Measurements from ENCODE around the gene FARS2. TPM values are rescaled to one million over a fixed set of nuclear protein-coding genes. Genes with fewer than 3 reads are reported as not detected.

The FARS2 gene
- total RNA-seq, 1 experiment from 2014 or later: 10.8 TPM

- DNase-seq (ENCODE audit: extremely low read depth, low read depth): no peak
Observed at GRCh38 chr6:5316951-5317350, 55.6 kb downstream of the FARS2 start.

- DNase-seq (ENCODE audit: extremely low read depth, low read depth): no peak
Observed at GRCh38 chr6:5318617-5319272, 57.4 kb downstream of the FARS2 start.

- DNase-seq (ENCODE audit: extremely low read depth, low read depth): no peak
Observed at GRCh38 chr6:5323979-5324378, 62.7 kb downstream of the FARS2 start.

GRCh38 chr6:5325173-5325572 lies 63.9 kb downstream of the FARS2 start:
- no peak for DNase-seq (ENCODE audit: extremely low read depth, low read depth)

- DNase-seq (ENCODE audit: extremely low read depth, low read depth): no peak
Observed at GRCh38 chr6:5326022-5326641, 64.8 kb downstream of the FARS2 start.

GRCh38 chr6:5328800-5329199 lies 67.5 kb downstream of the FARS2 start:
- no peak for DNase-seq (ENCODE audit: extremely low read depth, low read depth)

- no peak for DNase-seq (ENCODE audit: extremely low read depth, low read depth)
Observed at GRCh38 chr6:5331845-5332442, 70.6 kb downstream of the FARS2 start.

- no peak for DNase-seq (ENCODE audit: extremely low read depth, low read depth)
Observed at GRCh38 chr6:5333658-5334057, 72.3 kb downstream of the FARS2 start.

GRCh38 chr6:5334341-5334740 lies 73.0 kb downstream of the FARS2 start:
- no peak for DNase-seq (ENCODE audit: extremely low read depth, low read depth)

GRCh38 chr6:5335020-5335419 lies 73.7 kb downstream of the FARS2 start:
- no peak for DNase-seq (ENCODE audit: extremely low read depth, low read depth)

GRCh38 chr6:5337573-5337972 lies 76.3 kb downstream of the FARS2 start:
- no peak for DNase-seq (ENCODE audit: extremely low read depth, low read depth)

GRCh38 chr6:5338177-5338960 lies 77.1 kb downstream of the FARS2 start:
- no peak for DNase-seq (ENCODE audit: extremely low read depth, low read depth)

- DNase-seq (ENCODE audit: extremely low read depth, low read depth): no peak
Observed at GRCh38 chr6:5339786-5340185, 78.5 kb downstream of the FARS2 start.

- DNase-seq (ENCODE audit: extremely low read depth, low read depth): no peak
Observed at GRCh38 chr6:5341845-5342244, 80.5 kb downstream of the FARS2 start.

GRCh38 chr6:5343998-5344397 lies 82.7 kb downstream of the FARS2 start:
- DNase-seq (ENCODE audit: extremely low read depth, low read depth): no peak

GRCh38 chr6:5345324-5345723 lies 84.0 kb downstream of the FARS2 start:
- DNase-seq (ENCODE audit: extremely low read depth, low read depth): no peak

GRCh38 chr6:5351552-5352210 lies 90.4 kb downstream of the FARS2 start:
- no peak for DNase-seq (ENCODE audit: extremely low read depth, low read depth)

GRCh38 chr6:5353971-5354370 lies 92.7 kb downstream of the FARS2 start:
- no peak for DNase-seq (ENCODE audit: extremely low read depth, low read depth)

- no peak for DNase-seq (ENCODE audit: extremely low read depth, low read depth)
Observed at GRCh38 chr6:5357486-5357885, 96.2 kb downstream of the FARS2 start.

- no peak for DNase-seq (ENCODE audit: extremely low read depth, low read depth)
Observed at GRCh38 chr6:5359417-5359816, 98.1 kb downstream of the FARS2 start.

GRCh38 chr6:5361396-5361795 lies 100.1 kb downstream of the FARS2 start:
- no peak for DNase-seq (ENCODE audit: extremely low read depth, low read depth)
